ENCODE results near the gene IL31.
A peak's percentile ranks its signal among the peaks of the same experiment; 100 is the strongest.
"Not testable (repeated sequence)": the region's sequence is repeated elsewhere in the genome, so short reads cannot be mapped to it uniquely, and the experiment has no call there.

Gene IL31

GRCh38 chr12:122174155-122174845 is at the start of gene IL31:
Gene IL31 (minus strand): TSS chr12:122174221. CDS start chr12:122174172, 49 bp downstream.
- no peak for DNase-seq (ENCODE audit: low read depth)

- DNase-seq (ENCODE audit: low read depth) = no peak
These were observed 42.4 kb upstream of the IL31 start for GRCh38 chr12:122216445-122216844.

GRCh38 chr12:122215771-122216170 is 41.8 kb upstream of the IL31 start:
- DNase-seq (ENCODE audit: low read depth) = no peak

- no peak for DNase-seq (ENCODE audit: low read depth)
These were observed 34.2 kb upstream of the IL31 start for GRCh38 chr12:122208073-122208820.

GRCh38 chr12:122207391-122207790 is 33.4 kb upstream of the IL31 start:
- DNase-seq (ENCODE audit: low read depth) = no peak

- DNase-seq (ENCODE audit: low read depth) = no peak
These were observed 33.0 kb upstream of the IL31 start for GRCh38 chr12:122206976-122207375.

GRCh38 chr12:122206111-122206881 is 32.3 kb upstream of the IL31 start:
- no peak for DNase-seq (ENCODE audit: low read depth)

- DNase-seq (ENCODE audit: low read depth) = no peak
These were observed 31.3 kb upstream of the IL31 start for GRCh38 chr12:122205053-122205925.

GRCh38 chr12:122204167-122205052 is 30.4 kb upstream of the IL31 start:
- DNase-seq (ENCODE audit: low read depth) = no peak

GRCh38 chr12:122203301-122204166 is 29.5 kb upstream of the IL31 start, which contains the start of gene B3GNT4:
Gene B3GNT4 (plus strand): TSS chr12:122203709. CDS start chr12:122204619, 910 bp downstream.
- peak; percentile 30 for DNase-seq (ENCODE audit: low read depth)

- not testable (repeated sequence) for DNase-seq (ENCODE audit: low read depth)
These were observed 28.8 kb upstream of the IL31 start for GRCh38 chr12:122202811-122203210.

GRCh38 chr12:122202017-122202416 is 28.0 kb upstream of the IL31 start:
- no peak for DNase-seq (ENCODE audit: low read depth)

- DNase-seq (ENCODE audit: low read depth) = no peak
These were observed 27.4 kb upstream of the IL31 start for GRCh38 chr12:122201381-122201780.

GRCh38 chr12:122200541-122201175 is 26.6 kb upstream of the IL31 start:
- no peak for DNase-seq (ENCODE audit: low read depth)

GRCh38 chr12:122199484-122200355 is 25.7 kb upstream of the IL31 start:
- DNase-seq (ENCODE audit: low read depth) = no peak

- no peak for DNase-seq (ENCODE audit: low read depth)
These were observed 23.6 kb upstream of the IL31 start for GRCh38 chr12:122197612-122197966.

- DNase-seq (ENCODE audit: low read depth) = no peak
These were observed 21.4 kb upstream of the IL31 start for GRCh38 chr12:122195405-122195804.

GRCh38 chr12:122194804-122195203 is 20.8 kb upstream of the IL31 start:
- DNase-seq (ENCODE audit: low read depth) = no peak
